ENCODE results near the gene NAGS.
"Not testable (repeated sequence)": the region's sequence is repeated elsewhere in the genome, so short reads cannot be mapped to it uniquely, and the experiment has no call there.

NAGS gene, protein sequence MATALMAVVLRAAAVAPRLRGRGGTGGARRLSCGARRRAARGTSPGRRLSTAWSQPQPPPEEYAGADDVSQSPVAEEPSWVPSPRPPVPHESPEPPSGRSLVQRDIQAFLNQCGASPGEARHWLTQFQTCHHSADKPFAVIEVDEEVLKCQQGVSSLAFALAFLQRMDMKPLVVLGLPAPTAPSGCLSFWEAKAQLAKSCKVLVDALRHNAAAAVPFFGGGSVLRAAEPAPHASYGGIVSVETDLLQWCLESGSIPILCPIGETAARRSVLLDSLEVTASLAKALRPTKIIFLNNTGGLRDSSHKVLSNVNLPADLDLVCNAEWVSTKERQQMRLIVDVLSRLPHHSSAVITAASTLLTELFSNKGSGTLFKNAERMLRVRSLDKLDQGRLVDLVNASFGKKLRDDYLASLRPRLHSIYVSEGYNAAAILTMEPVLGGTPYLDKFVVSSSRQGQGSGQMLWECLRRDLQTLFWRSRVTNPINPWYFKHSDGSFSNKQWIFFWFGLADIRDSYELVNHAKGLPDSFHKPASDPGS

DNA sequence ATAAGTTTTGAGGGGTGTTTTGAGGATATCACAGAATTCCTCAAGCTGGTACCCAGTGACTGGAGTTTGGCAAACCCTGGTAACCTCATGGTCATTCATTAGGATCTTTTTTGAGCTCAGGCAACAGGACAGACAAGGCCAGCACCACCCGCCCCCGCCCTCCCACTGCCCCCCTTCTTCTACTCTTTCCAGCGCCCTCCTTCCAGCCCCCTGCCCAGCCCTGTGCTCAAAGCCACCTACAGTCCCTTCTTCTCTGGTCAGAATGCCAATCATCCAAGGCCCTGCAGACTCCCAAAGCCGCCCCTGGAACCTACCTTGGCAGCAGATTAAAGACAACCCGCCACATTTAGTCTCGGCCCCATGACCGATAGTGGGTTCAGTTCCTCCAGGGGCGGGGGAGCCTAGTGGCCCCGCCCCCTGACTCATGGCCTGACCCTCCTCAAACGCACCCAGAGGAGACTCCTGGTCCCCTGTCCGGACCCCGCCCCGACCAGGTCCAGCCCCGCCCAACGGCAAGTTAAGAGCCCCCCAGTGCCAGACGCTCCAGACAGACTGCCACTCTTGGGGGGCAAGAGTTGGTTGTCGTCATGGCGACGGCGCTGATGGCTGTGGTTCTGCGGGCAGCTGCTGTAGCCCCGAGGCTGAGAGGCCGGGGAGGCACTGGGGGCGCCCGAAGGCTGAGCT lies at the start of gene NAGS:
Gene NAGS (plus strand): TSS at position 546 of the 684 bp plus-strand sequence. CDS start 42 bp downstream, at position 588.
- no peak for DNase-seq

GRCh38 chr17:43956222-43956621 lies 48.2 kb upstream of the NAGS start:
- DNase-seq: no peak

- no peak for DNase-seq
These were observed 45.6 kb upstream of the NAGS start for GRCh38 chr17:43958748-43959352.

DNA sequence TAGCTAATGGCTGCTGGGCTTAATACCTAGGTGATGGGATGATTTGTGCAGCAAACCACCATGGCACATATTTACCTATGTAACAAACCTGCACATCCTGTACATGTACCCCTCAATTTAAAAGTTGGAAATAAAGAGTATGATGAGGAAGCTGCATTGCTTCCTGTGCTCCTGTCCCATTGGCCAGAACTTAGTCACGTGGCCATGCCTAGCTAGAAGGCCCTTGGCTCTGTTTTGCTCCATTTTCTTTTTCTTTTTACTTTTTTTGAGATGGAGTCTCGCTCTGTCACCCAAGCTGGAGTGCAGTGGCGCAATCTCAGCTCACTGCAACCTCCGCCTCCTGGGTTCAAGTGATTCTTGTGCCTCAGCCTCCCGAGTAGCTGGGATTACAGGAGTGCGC lies 43.1 kb upstream of the NAGS start:
- DNase-seq: not testable (repeated sequence)

- no peak for DNase-seq
These were observed 42.5 kb upstream of the NAGS start for GRCh38 chr17:43961954-43962353.

GRCh38 chr17:43962479-43962878 lies 41.9 kb upstream of the NAGS start:
- no peak for DNase-seq

DNA sequence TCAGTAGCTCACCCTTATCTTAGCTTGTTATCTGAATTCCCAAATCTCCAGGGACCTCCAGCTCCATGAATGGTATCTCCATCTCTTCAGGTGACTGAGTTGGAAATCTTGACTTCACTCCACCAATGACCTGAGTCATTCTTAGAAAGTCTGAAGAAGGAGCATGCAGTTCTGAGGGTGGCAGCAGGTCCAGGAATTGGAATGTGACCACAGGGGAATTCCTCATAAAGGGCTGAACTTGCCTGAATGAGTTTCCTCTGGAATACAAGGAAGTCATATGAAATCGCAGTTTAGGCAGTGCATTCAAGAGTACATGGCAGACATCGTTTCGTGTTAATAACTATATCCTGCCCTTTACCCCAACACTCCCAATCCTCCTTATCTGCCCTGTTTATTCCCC lies 38.1 kb upstream of the NAGS start:
- peak; percentile 17 for DNase-seq

DNA sequence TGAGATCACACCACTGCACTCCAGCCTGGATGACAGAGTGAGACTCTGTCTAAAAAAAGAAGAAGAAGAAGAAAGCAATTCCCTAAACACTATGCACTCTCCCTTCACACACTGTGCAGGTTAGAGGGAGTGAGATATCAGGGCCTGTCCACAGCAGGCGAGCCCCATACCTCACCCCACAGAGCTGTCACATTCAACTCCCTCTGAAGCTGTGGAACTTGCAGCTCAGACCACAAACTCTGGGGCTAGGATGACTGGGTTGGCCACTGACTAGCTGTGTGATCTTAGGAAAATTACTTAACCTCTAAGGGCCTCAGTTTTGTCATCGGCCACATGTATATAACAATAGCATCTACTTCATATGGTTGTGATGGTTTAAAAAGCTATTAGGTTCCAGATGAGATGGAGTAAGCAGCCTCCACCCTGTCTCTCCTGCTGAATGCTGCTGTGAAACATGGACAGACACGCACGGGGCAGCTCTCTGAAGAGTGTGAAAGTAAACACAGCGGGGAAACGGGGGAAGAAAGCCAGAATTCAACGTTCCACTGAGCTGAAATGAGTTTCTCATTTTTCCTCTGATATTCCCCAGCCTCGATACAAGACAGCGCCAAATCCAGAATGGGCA lies 37.1 kb upstream of the NAGS start:
- DNase-seq: no peak

GRCh38 chr17:43970366-43970765 lies 34.1 kb upstream of the NAGS start:
- DNase-seq: no peak

- DNase-seq: not testable (repeated sequence)
These were observed 33.0 kb upstream of the NAGS start for GRCh38 chr17:43971436-43971835.

GRCh38 chr17:43972444-43973212 lies 31.8 kb upstream of the NAGS start:
- not testable (repeated sequence) for DNase-seq

DNA sequence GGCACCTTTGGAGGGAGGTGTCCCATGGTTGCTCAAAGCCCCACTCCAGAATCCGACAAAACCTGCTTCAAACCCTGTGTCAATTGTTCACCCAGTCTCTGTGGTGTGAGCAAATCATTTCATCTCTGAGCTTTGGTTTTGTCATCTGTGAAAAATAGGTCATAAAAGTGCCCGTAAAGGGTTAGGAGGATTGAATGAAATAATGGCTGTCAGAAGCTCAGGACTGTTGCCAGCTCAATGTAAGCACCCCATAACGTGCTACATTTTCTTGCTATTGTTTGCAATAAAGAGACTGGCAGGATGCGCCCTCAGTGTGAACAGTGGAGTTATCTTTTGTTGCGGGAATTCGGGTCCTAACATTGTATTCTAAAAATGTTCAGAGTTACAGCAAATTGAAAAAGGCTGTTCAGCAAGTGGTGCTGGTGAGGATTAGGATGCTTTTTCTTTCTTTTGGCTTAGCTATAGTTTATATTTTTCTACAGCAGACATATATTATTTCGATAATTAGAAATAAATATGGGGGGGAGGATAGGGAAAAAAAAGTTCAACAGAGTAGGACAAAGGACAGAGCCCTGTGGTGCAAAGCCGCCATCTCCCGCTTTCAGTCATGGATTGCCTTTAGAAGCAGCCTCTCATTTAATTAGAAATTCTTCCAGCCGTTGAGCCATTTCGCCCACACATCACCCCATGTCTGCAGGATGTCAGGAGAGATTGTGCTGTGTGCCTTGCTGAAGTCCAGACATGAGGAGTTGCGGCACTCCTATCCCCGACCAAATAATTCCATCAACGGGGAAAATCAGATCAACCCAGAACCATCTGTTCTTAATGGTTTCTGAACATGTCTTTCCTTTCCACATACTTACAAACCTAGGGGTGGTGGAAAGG lies 29.8 kb upstream of the NAGS start:
- DNase-seq: no peak

- DNase-seq: no peak
These were observed 28.5 kb upstream of the NAGS start for GRCh38 chr17:43975898-43976297.

- no peak for DNase-seq
These were observed 27.2 kb upstream of the NAGS start for GRCh38 chr17:43976963-43977837.

- DNase-seq: no peak
These were observed 26.3 kb upstream of the NAGS start for GRCh38 chr17:43978078-43978477.

GRCh38 chr17:43979011-43979410 lies 25.4 kb upstream of the NAGS start:
- DNase-seq: no peak

DNA sequence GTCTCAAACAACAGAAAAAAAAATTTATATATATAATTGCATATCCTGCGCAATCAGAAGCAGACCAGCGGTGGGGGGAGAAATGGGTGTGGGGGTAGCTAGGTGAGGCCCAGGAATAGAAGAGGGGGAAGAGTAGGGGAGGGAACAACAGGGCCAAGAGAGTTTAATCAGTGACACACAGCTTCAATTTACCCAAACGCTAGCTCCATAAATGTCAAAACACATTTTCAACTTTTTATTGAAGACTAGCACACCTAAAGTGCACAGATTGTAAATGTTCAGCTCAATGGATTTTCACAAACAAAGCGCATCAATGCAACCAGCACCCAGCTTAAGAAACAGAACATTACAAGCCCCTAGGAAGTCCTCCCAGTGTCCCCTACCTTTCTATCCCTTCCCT lies 24.8 kb upstream of the NAGS start:
- no peak for DNase-seq

GRCh38 chr17:43982171-43982570 lies 22.3 kb upstream of the NAGS start:
- peak; percentile 21 for DNase-seq

- DNase-seq: no peak
These were observed 21.3 kb upstream of the NAGS start for GRCh38 chr17:43983196-43983514.
